Islet precursor cell (in vitro differentiated cells): ENCODE data around the gene KCNG2.

ENCODE experiments used
- DNase-seq: peaks from one replicate; pipeline ENCODE4 v3.0.0-alpha.2; 2018

The KCNG2 gene

GRCh38 chr18:79785831-79786230 is 11.9 kb upstream of the KCNG2 start:
- no peak for DNase-seq

GRCh38 chr18:79786304-79786703 is 11.4 kb upstream of the KCNG2 start:
- no peak for DNase-seq

- DNase-seq, result no peak
These were observed 10.8 kb upstream of the KCNG2 start for GRCh38 chr18:79786786-79787526.

GRCh38 chr18:79787527-79787864 is 10.2 kb upstream of the KCNG2 start:
- DNase-seq, result no peak

DNA sequence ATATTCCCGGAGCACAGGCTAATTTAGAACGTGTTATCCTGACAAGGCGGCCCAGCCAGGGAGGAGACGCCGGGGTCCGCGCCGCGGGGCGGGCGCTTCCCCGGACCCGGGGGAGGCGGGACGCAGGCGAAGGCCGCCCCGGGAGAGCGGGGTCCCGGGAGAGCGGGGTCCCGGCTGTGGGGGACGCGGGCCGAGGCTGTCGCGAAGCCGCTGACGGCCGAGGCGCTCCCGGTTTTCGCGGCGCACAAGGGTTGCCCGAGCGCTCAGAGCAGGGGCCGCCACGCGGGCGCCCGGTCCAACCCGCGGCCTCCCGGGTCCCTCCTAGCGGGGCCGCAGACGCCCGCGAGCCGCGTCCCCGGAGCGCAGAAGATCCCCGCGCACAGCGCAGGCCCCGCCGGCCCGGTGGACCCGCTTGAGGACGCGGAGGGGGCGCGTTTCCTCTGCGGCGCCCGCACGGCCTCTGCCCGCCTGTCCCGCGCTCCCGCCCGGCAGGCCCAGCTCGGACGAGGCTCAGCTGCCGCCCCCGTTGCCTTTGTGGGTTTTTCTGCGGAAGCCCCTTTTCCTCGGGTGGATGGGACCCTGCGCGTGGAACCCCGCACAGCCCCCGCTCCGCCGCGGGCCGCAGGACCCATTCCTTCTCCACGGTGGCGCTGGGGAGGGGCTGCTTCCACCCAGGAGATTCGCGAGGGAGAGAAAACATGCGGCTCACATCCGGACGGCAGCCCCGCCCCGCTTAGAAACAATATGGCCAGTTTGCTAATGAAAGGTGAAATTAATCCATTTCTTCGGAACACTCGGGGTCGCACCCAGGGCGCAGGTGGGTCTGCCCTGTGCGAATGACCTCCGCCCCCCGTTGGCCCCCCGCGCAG is 9.6 kb upstream of the KCNG2 start:
- no peak for DNase-seq

GRCh38 chr18:79788734-79789085 is 9.0 kb upstream of the KCNG2 start:
- no peak for DNase-seq

- DNase-seq, result no peak
These were observed 8.4 kb upstream of the KCNG2 start for GRCh38 chr18:79789091-79789891.

DNA sequence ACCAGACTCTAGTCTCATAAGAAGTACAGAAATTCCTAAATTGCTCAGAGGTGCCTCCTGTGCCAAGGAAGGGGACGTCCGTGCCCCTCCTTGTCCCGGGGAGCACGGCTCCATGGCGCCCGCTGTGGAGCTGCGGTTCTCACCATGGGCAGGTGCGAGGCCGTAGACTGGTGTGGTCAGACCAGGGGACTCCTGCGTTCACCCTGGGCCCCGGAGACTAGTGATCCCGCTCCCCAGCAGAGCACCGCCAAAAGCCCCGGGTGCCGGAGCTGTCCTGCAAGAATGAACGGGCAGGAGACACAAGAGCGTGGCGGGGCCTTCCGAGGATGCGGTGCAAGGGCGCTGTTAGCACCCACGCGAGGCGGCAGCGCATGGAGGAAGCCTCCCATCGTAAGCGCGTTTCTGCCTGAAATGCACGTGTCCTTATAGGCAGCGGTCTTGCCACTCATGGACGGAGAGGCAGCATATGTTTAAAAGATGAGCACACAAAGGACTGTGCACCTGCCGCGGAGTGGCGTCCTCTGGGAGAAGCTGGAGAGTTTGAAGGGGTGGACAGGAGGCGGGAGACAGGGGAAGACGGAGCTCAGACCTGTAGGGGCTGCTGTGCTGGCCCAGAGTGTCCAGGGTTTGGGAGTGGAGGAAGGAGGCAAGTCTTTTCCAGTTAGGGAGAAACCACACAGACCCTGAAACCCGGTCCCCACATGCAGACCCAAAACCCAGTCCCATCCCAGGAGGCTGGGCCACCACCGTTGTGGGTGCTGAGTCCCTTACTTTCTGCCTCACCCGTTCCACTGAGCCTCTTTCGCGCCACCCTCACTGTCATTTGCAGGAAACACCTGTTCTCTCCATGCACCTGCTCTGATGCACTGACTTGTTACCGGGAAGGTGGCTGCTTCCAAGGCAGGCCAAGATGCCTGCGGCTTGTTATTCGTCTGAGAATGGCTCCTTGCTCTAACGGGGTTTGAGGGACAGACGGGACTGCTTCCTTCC is 7.5 kb upstream of the KCNG2 start:
- no peak for DNase-seq

GRCh38 chr18:79790996-79791972 is 6.5 kb upstream of the KCNG2 start:
- no peak for DNase-seq

GRCh38 chr18:79792096-79792987 is 5.4 kb upstream of the KCNG2 start:
- no peak for DNase-seq

- DNase-seq, result no peak
These were observed 4.8 kb upstream of the KCNG2 start for GRCh38 chr18:79792988-79793355.

DNA sequence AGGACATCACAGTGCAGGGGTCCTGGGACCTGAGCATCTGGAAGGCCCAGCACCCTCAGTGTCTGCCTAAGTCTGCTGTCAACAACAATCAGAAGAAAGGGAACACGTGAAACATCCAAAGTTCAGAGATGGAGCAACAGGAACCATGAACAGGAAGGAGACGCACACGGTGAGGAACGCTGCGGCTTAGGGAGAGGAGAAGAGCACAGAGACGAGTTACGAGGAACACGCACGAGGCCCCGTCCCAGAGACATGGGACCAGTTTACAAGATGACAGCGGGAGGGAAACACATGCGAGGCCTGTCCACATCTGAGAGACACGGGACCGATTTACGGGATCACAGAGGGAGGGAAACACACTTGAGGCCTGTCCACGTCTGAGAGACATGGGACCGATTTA is 2.9 kb upstream of the KCNG2 start:
- no peak for DNase-seq

DNA sequence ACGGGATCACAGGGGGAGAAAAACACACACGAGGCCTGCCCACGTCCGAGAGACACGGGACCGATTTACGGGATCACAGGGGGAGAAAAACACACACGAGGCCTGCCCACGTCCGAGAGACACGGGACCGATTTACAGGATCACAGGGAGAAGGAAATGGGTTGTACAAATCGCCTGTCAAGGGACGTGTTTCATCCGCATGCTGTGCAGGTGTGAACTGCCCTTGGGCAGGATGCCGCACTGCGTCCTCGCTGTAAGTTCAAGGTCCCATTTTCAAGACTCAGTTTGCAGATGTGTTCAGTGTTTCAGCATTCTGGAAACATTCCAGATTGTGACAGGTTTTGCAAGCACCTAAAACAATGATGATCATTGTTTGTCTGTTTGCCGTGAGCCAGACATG is 2.3 kb upstream of the KCNG2 start:
- no peak for DNase-seq

GRCh38 chr18:79796016-79796415 is 1.7 kb upstream of the KCNG2 start:
- no peak for DNase-seq

DNA sequence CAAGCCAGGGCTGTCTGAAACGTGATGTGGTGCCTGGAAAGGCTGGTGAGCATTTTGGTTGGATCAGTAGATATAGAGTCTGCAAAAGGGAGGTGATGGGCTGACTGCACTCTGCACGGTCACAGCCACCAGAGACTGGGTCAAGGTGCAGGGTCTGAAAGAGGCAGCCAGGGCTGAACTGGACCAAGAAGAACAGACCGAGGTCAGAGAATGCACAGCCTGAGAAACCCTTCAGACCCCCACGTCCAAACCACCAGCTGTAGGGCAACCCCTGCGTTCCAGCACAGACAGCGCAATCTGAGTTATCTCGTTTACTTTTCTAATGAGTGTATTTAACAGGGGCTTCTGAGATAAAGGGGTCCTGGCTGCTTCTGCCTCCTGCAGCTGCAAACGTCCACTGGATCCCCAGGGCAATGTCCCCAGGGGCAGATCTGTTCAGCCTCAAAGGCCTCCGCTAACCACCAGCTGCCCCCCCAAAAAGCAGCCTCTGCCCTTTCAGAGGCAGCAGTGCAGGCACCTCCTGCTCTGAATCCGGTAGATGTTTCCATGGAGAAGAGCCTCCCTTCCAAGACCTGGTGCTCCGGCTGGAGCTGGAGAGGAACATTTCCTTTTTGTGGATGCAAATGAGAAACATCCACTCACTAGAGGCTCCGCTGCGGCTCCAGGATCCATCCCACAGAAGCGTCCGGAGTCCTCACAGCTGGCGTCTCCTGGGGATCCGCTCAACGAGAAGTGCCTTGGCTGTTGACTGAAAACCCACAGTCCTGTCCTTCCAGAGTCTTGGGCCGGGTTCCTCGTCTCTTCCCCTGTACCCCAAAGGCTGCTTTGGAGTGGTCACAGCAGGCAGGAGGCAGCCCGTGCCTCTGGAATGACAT is 970 bp upstream of the KCNG2 start:
- DNase-seq, result no peak

GRCh38 chr18:79798346-79798998 is 734 bp downstream of the KCNG2 start:
- no peak for DNase-seq

DNA sequence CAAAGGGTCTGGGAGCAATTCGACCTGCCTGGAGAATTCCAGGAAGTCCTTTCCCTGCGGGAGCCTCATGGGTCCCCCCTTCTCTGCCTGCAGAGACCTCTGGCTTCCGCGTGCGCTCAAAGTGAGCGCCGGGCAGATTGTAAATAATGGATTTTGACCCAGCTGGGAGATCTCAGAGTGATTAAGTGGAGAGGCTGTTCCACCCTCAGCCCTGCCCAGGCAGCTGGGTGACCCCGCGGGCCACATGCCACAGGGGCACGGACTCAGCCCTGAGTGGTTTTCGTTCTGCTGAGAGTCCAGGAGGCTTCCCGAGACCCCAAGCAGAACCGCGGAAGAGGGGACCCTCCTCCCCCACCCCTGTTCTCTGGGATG is 1.2 kb downstream of the KCNG2 start:
- DNase-seq, result no peak

DNA sequence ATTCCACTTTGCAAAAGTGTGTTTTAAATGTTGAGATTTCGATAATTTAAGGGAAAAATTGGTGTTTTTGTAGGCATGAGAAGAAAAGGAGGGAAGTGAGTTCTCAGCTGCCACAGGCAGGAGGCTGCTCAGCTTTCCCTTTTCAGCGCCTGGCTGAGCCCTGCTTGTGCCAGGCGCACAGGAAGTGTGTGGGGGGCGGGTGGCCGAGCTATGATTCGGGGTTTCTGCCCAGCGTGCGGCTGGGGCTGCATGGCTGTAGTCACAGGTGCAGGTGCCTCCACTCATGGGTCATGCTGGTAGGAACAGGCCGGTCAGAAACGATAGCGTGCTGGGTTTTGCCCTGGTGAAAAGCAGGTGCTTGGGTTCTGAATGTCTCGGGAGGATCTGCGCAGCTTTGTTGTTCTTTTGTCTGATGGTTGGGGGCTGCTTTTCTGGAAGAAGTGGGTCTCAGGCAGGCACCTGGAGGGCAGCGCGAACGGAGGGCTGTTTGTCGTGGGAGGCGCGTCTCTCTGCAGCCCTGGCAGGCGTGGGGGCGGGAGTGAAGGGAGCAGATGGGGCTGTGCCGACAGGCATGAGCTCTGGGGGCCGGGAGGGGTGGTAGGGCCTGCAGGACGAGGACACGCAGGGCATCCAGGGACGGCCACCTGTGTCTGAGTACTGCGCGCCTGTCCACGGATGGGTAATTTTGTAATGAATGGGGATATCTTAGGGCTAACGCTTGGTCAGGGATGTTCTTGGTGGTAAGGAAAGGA is 2.1 kb downstream of the KCNG2 start:
- DNase-seq, result no peak
